CD4-positive, alpha-beta memory T cell (primary cell): Measurements from ENCODE around the gene PTCRA. TPM values are rescaled to one million over a fixed set of nuclear protein-coding genes. Genes with fewer than 3 reads are reported as not detected.
A peak's percentile ranks its signal among the peaks of the same experiment; 100 is the strongest.

Source experiments
- CTCF ChIA-PET: fragments of 350-600 bp; sonication (Branson Sonifier 250); formaldehyde crosslinking; loops from one replicate; lab custom pipeline; 2021; ENCODE audit warnings: inconsistent platforms; ENCODE audit not compliant: partially characterized antibody; lab: Charles Lee
- POLR2A ChIA-PET: fragments of 350-600 bp; sonication (Branson Sonifier 250); formaldehyde crosslinking; loops from one replicate; lab custom pipeline; 2021; ENCODE audit not compliant: partially characterized antibody; lab: Charles Lee
- DNase-seq, 5 donors: peaks; one replicate each; pipeline versions ENCODE4 v3.0.0 to v3.0.0-alpha.2; 2020 to 2022; ENCODE audit warnings: mixed read lengths in 1 of 5
- H3K27ac ChIP-seq: one replicate; pipeline ENCODE4 v1.7.0; 2013; ENCODE audit warnings: low read depth, low read length
- H3K27me3 ChIP-seq: 2 replicates; pipeline ENCODE4 v1.7.0; 2013; ENCODE audit warnings: mild to moderate bottlenecking, low read length, moderate library complexity; ENCODE audit not compliant: insufficient read depth
- H3K36me3 ChIP-seq: 2 replicates; pipeline ENCODE4 v1.7.0; 2013; ENCODE audit warnings: mild to moderate bottlenecking, low read length, moderate library complexity; ENCODE audit not compliant: insufficient read depth
- H3K4me1 ChIP-seq: 2 replicates; pipeline ENCODE4 v1.7.0; 2013; ENCODE audit warnings: mild to moderate bottlenecking, low read length, moderate library complexity; ENCODE audit not compliant: insufficient read depth
- H3K4me3 ChIP-seq, 2 donors: one replicate each; pipeline ENCODE4 v1.7.0; 2013; ENCODE audit warnings: low read length in 2 of 2, mild to moderate bottlenecking in 1 of 2
- H3K9me3 ChIP-seq, 2 donors: one replicate each; pipeline ENCODE4 v1.7.0; 2013; ENCODE audit warnings: low read length in 2 of 2, control low read depth in 1 of 2; ENCODE audit not compliant: control insufficient read depth in 1 of 2
- H3K27ac Mint-ChIP-seq, 7 donors: one replicate each; pipeline ENCODE4 v1.8.0; 2020 to 2021; ENCODE audit warnings: mixed read lengths in 7 of 7, mild to moderate bottlenecking in 6 of 7, inconsistent platforms in 3 of 7, moderate library complexity in 3 of 7
- H3K27me3 Mint-ChIP-seq, 2 donors: one replicate each; pipeline ENCODE4 v1.8.0; 2020 to 2021; ENCODE audit warnings: mixed read lengths in 2 of 2
- H3K36me3 Mint-ChIP-seq, 2 donors: one replicate each; pipeline ENCODE4 v1.8.0; 2020 to 2021; ENCODE audit warnings: mixed read lengths in 2 of 2, inconsistent platforms in 1 of 2, mild to moderate bottlenecking in 1 of 2
- H3K4me1 Mint-ChIP-seq, 4 donors: one replicate each; pipeline ENCODE4 v1.8.0; 2020 to 2021; ENCODE audit warnings: mixed read lengths in 4 of 4, mild to moderate bottlenecking in 1 of 4
- H3K4me3 Mint-ChIP-seq, 8 donors: one replicate each; pipeline ENCODE4 v1.8.0; 2020 to 2021; ENCODE audit warnings: mixed read lengths in 8 of 8, mild to moderate bottlenecking in 7 of 8, moderate library complexity in 6 of 8, inconsistent platforms in 3 of 8
- H3K9me3 Mint-ChIP-seq, 8 donors: one replicate each; pipeline ENCODE4 v1.8.0; 2020 to 2021; ENCODE audit warnings: mixed read lengths in 8 of 8, mild to moderate bottlenecking in 5 of 8, inconsistent platforms in 3 of 8, moderate library complexity in 1 of 8
- intact Hi-C: fragments of 100-400 bp; cut with micrococcal nuclease; formaldehyde crosslinking; loops from one replicate; pipeline ENCODE4 v1.15.1; 2023
- polyA plus RNA-seq, 2 donors: library from polyadenylated mRNA; unstranded; fragments of 300-500 nt; fragmentation: Illumina TruSeq; gene quantifications; one replicate each; pipeline ENCODE4 v1.2.3, GENCODE V29; 2021
- total RNA-seq, 2 experiments: library from RNA; stranded (reverse); gene quantifications; one replicate each; pipeline ENCODE4 v1.2.3, GENCODE V29; 2021

PTCRA gene
- total and polyA plus RNA-seq, 4 experiments from 2014 or later: not detected

- Histone ChIP-seq H3K27me3 (no peaks in the 10 kb centered on the region), H3K27ac (no peak overlapping the region), H3K4me1 (no peaks in the 10 kb centered on the region), H3K4me3 (no peak overlapping the region), H3K36me3 (peaks cover 18% of the 10 kb centered on the region), H3K9me3 (no peaks in the 10 kb centered on the region)
- Mint-ChIP-seq H3K27me3 (no peaks in the 10 kb centered on the region), H3K36me3 (peaks cover 18 to 40% of the 10 kb centered on the region in 2 donors), H3K9me3 (no peaks in the 10 kb centered on the region), H3K27ac (no peak overlapping the region), H3K4me3 (no peak overlapping the region), H3K4me1 (peaks cover 0 to 6% (median 3%) of the 10 kb centered on the region in 4 donors)
- intact Hi-C loops: no loop called here
- POLR2A ChIA-PET: interaction anchor here (1.0 to 2.5 kb wide), 2 partner anchors 11 to 15 kb away, joined by 3 to 6 read pairs; partner anchors contain the start of genes PEX6 and PPP2R5D
- DNase-seq: no peak
- CTCF ChIA-PET: no interaction called here
Measured at GRCh38 chr6:42968783-42969182, 52.9 kb downstream of the PTCRA start.

- peaks cover 16 to 40% of the 10 kb centered on the region in 2 donors for H3K36me3 Mint-ChIP-seq
- Histone ChIP-seq H3K4me3 (no peak overlapping the region), H3K27me3 (no peaks in the 10 kb centered on the region), H3K9me3 (no peaks in the 10 kb centered on the region), H3K4me1 (no peaks in the 10 kb centered on the region), H3K27ac (no peak overlapping the region), H3K36me3 (peaks cover 14% of the 10 kb centered on the region)
- CTCF ChIA-PET: no interaction called here
- peaks cover 1 to 9% (median 5%) of the 10 kb centered on the region in 4 donors for H3K4me1 Mint-ChIP-seq
- intact Hi-C loops: no loop called here
- H3K27me3 Mint-ChIP-seq: no peaks in the 10 kb centered on the region
- POLR2A ChIA-PET: interaction anchor here (2.5 kb wide), 1 partner anchor 10 kb away, joined by 12 read pairs; the partner anchor contains the start of gene PEX6
- no peaks in the 10 kb centered on the region for H3K9me3 Mint-ChIP-seq
- DNase-seq: no peak
- no peak overlapping the region for H3K4me3 Mint-ChIP-seq
- H3K27ac Mint-ChIP-seq: no peak overlapping the region
Measured at GRCh38 chr6:42969431-42969830, 53.6 kb downstream of the PTCRA start.

- DNase-seq: no peak
- no peak overlapping the region for H3K27ac ChIP-seq
- intact Hi-C loops: no loop called here
- Mint-ChIP-seq H3K4me3 (no peak overlapping the region), H3K36me3 (peaks cover 13 to 35% of the 10 kb centered on the region in 2 donors), H3K27me3 (no peaks in the 10 kb centered on the region), H3K9me3 (no peaks in the 10 kb centered on the region), H3K4me1 (peaks cover 2 to 11% (median 5%) of the 10 kb centered on the region in 4 donors), H3K27ac (peak overlapping the region in 2 of 7 donors; percentile 24 to 29)
- ChIA-PET CTCF (no interaction called here), POLR2A (interaction anchor here (1.7 to 2.5 kb wide), 2 partner anchors 9 to 14 kb away, joined by 7 to 12 read pairs; partner anchors contain the start of genes PEX6 and PPP2R5D)
- H3K4me3 ChIP-seq: no peak overlapping the region
- H3K27me3 ChIP-seq: no peaks in the 10 kb centered on the region
- H3K36me3 ChIP-seq: peaks cover 11% of the 10 kb centered on the region
- no peaks in the 10 kb centered on the region for H3K9me3 ChIP-seq
- peaks cover 2% of the 10 kb centered on the region for H3K4me1 ChIP-seq
Measured at GRCh38 chr6:42969934-42970333, 54.1 kb downstream of the PTCRA start.

GRCh38 chr6:42970871-42971612, 55.2 kb downstream of the PTCRA start:
- intact Hi-C loops: no loop called here
- H3K27me3 ChIP-seq: no peaks in the 10 kb centered on the region
- POLR2A ChIA-PET: interaction anchor here (0.5 to 2.5 kb wide), 6 partner anchors 8 to 145 kb away, joined by 3 to 12 read pairs (median 5); partner anchors contain the start of genes GNMT, KLHDC3, MEA1 and PEX6
- no peaks in the 10 kb centered on the region for H3K27me3 Mint-ChIP-seq
- no peaks in the 10 kb centered on the region for H3K9me3 ChIP-seq
- H3K4me3 ChIP-seq: no peak overlapping the region
- DNase-seq: no peak
- H3K4me3 Mint-ChIP-seq: no peak overlapping the region
- H3K27ac Mint-ChIP-seq: peak overlapping the region in 1 of 7 donors; percentile 16
- no peak overlapping the region for H3K27ac ChIP-seq
- H3K4me1 Mint-ChIP-seq: peaks cover 3 to 18% (median 9%) of the 10 kb centered on the region in 4 donors
- peaks cover 13% of the 10 kb centered on the region for H3K4me1 ChIP-seq
- CTCF ChIA-PET: no interaction called here
- H3K9me3 Mint-ChIP-seq: no peaks in the 10 kb centered on the region
- H3K36me3 Mint-ChIP-seq: peaks cover 9 to 24% of the 10 kb centered on the region in 2 donors
- H3K36me3 ChIP-seq: peaks cover 11% of the 10 kb centered on the region

- H3K27ac ChIP-seq: no peak overlapping the region
- Mint-ChIP-seq H3K27ac (no peak overlapping the region), H3K9me3 (no peaks in the 10 kb centered on the region), H3K36me3 (peaks cover 11 to 19% of the 10 kb centered on the region in 2 donors), H3K4me1 (peaks cover 7 to 26% (median 12%) of the 10 kb centered on the region in 4 donors), H3K4me3 (no peak overlapping the region), H3K27me3 (no peaks in the 10 kb centered on the region)
- H3K9me3 ChIP-seq: no peaks in the 10 kb centered on the region
- no peak overlapping the region for H3K4me3 ChIP-seq
- no peaks in the 10 kb centered on the region for H3K27me3 ChIP-seq
- peaks cover 21% of the 10 kb centered on the region for H3K4me1 ChIP-seq
- intact Hi-C loops: no loop called here
- POLR2A ChIA-PET: interaction anchor here (1.0 to 2.5 kb wide), 5 partner anchors 7 to 42 kb away, joined by 3 to 12 read pairs (median 5); partner anchors contain the start of genes GNMT, PEX6 and PPP2R5D
- CTCF ChIA-PET: no interaction called here
- H3K36me3 ChIP-seq: peaks cover 11% of the 10 kb centered on the region
- DNase-seq: no peak
Measured at GRCh38 chr6:42971746-42972327, 56.0 kb downstream of the PTCRA start.

GRCh38 chr6:42973926-42974325, 58.1 kb downstream of the PTCRA start:
- H3K27me3 Mint-ChIP-seq: no peaks in the 10 kb centered on the region
- Histone ChIP-seq H3K4me1 (peaks cover 37% of the 10 kb centered on the region), H3K27ac (no peak overlapping the region), H3K4me3 (no peak overlapping the region), H3K36me3 (peaks cover 6% of the 10 kb centered on the region), H3K27me3 (no peaks in the 10 kb centered on the region), H3K9me3 (no peaks in the 10 kb centered on the region)
- CTCF ChIA-PET: no interaction called here
- intact Hi-C loops: no loop called here
- H3K4me1 Mint-ChIP-seq: peaks cover 13 to 38% (median 23%) of the 10 kb centered on the region in 4 donors
- no peak for DNase-seq
- H3K36me3 Mint-ChIP-seq: peaks cover 10 to 19% of the 10 kb centered on the region in 2 donors
- peak overlapping the region in 5 of 7 donors; percentile 14 to 65 (median 37) for H3K27ac Mint-ChIP-seq
- no peaks in the 10 kb centered on the region for H3K9me3 Mint-ChIP-seq
- no peak overlapping the region for H3K4me3 Mint-ChIP-seq
- POLR2A ChIA-PET: interaction anchor here (0.7 to 2.6 kb wide), 4 partner anchors 10 to 58 kb away, joined by 4 to 8 read pairs (median 5); partner anchors contain the start of genes CNPY3 and PPP2R5D
